ENCODE results near the gene NEXN. TPM values are rescaled to one million over a fixed set of nuclear protein-coding genes. Genes with fewer than 3 reads are reported as not detected.

The NEXN gene
- total and polyA plus RNA-seq, 2 of the 13 experiments (the other 11 are each of a cell fraction or from before 2014, with no cell fraction given), result 0.07 to 0.97 TPM

DNA sequence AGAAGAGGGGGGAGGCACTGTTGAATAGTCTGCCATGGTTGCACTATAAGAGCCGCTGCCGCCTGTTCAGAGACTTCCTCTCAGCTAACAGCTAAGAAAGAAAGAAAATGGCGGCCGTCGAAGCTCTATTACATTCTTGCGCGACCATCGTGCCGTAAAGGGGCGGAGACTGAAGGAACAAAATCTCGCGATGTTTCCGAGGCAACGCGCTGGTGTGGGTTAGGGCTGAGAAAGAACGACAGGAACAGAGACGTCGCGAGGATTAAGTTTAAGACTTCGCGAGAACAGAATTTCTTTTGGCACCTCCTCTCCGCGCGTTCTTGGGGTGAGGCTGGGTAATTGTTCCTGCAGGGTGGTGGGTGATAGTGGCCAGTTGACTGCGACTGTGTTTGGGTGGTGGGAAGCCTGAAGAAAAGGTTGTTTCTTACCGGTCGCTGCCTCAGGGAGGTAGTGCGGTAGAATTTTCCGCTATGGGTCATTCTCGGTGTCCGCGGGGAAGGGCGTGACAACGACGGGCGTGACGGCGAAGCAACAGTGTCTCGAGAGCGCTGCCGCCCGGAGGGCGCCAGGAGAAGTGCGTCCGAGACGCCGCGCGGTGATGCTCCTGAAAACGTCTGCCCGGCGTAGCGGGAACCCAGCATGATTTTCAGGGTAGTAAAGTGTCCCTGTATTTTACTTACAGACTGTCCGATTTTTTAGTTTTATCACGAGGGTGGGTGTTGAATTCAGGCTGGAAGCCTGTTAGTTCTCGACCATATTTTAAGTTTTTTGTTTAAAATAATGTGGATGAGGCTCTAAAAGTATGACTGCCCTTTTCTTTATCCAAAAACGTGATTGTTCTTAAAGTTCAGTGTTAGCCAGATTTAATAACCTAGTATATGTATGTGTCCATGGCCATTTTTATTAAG is 90.8 kb downstream of the NEXN start, which contains the start of gene FUBP1 (continued):
- TF ChIP-seq ZNF24 (IDR thresholded peaks at IDR 0.05) (no peak), MYNN (CRISPR knock-in tag; IDR thresholded peaks at IDR 0.05; ENCODE audit: low read depth) (no peak), MYC (CRISPR knock-in tag; IDR thresholded peaks at IDR 0.05; ENCODE audit: borderline replicate concordance) (peak; percentile 64; the same call in 1 of the 2 replicates), ZNF460 (CRISPR knock-in tag; IDR thresholded peaks at IDR 0.05; ENCODE audit: borderline replicate concordance) (no peak; the same call in 1 of the 2 replicates), TSC22D2 (CRISPR knock-in tag; IDR thresholded peaks at IDR 0.05; ENCODE audit: borderline replicate concordance) (no peak; the same call in 1 of the 2 replicates), ZNF749 (CRISPR knock-in tag; IDR thresholded peaks at IDR 0.05; ENCODE audit: borderline replicate concordance) (no peak; the same call in 1 of the 2 replicates), SMAD9 (CRISPR knock-in tag; IDR thresholded peaks at IDR 0.05) (no peak), MIER3 (CRISPR knock-in tag; IDR thresholded peaks at IDR 0.05; ENCODE audit: borderline replicate concordance) (peak; percentile 56; the same call in 1 of the 2 replicates), ZNF879 (CRISPR knock-in tag; IDR thresholded peaks at IDR 0.05) (peak; percentile 88; the same call in 1 of the 2 replicates)
- TF ChIP-seq, protein P1, sequence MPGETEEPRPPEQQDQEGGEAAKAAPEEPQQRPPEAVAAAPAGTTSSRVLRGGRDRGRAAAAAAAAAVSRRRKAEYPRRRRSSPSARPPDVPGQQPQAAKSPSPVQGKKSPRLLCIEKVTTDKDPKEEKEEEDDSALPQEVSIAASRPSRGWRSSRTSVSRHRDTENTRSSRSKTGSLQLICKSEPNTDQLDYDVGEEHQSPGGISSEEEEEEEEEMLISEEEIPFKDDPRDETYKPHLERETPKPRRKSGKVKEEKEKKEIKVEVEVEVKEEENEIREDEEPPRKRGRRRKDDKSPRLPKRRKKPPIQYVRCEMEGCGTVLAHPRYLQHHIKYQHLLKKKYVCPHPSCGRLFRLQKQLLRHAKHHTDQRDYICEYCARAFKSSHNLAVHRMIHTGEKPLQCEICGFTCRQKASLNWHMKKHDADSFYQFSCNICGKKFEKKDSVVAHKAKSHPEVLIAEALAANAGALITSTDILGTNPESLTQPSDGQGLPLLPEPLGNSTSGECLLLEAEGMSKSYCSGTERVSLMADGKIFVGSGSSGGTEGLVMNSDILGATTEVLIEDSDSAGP (CRISPR knock-in tag; IDR thresholded peaks at IDR 0.05; ENCODE audit: borderline replicate concordance), result peak; percentile 82; the same call in 1 of the 2 replicates

Measured in HepG2 (cell line).